GM12872 (cell line): ENCODE data around the gene CHD3.

ENCODE experiments used
- CTCF ChIP-seq: IDR thresholded peaks from 3 replicates; pipeline ENCODE4 v1.5.1; 2011; ENCODE audit warnings: low read depth, mild to moderate bottlenecking, low read length, moderate library complexity; ENCODE audit not compliant: insufficient read depth

The CHD3 gene

GRCh38 chr17:7897090-7897489 lies 8.5 kb downstream of the CHD3 start:
- no peak for TF ChIP-seq CTCF

- no peak for TF ChIP-seq CTCF
Observed at GRCh38 chr17:7897773-7898172, 9.2 kb downstream of the CHD3 start.

GRCh38 chr17:7903154-7904103 lies 14.8 kb downstream of the CHD3 start:
- TF ChIP-seq CTCF, result no peak

- no peak for TF ChIP-seq CTCF
Observed at GRCh38 chr17:7909089-7909488, 20.5 kb downstream of the CHD3 start.

GRCh38 chr17:7910281-7910680 lies 21.7 kb downstream of the CHD3 start:
- no peak for TF ChIP-seq CTCF

GRCh38 chr17:7910711-7911110 lies 22.1 kb downstream of the CHD3 start:
- no peak for TF ChIP-seq CTCF

- no peak for TF ChIP-seq CTCF
Observed at GRCh38 chr17:7911116-7911515, 22.5 kb downstream of the CHD3 start.
